Mucosa of stomach (tissue), 1 donor: Measurements from ENCODE around the gene TMC8.
A peak's percentile ranks its signal among the peaks of the same experiment; 100 is the strongest.

Experiments
- H3K27me3 ChIP-seq: one replicate; pipeline ENCODE4 v1.7.0; 2013; ENCODE audit warnings: mild to moderate bottlenecking, low read length; ENCODE audit not compliant: control insufficient read depth, insufficient read depth
- H3K36me3 ChIP-seq: one replicate; pipeline ENCODE4 v1.7.0; 2013; ENCODE audit warnings: low read length; ENCODE audit not compliant: control insufficient read depth, insufficient read depth
- H3K4me1 ChIP-seq: one replicate; pipeline ENCODE4 v1.7.0; 2013; ENCODE audit warnings: mild to moderate bottlenecking, low read length; ENCODE audit not compliant: control insufficient read depth, insufficient read depth
- H3K4me3 ChIP-seq: one replicate; pipeline ENCODE4 v1.7.0; 2013; ENCODE audit warnings: low read length
- H3K9ac ChIP-seq: one replicate; pipeline ENCODE4 v1.7.0; 2013; ENCODE audit warnings: mild to moderate bottlenecking, low read length, moderate library complexity
- H3K9me3 ChIP-seq: one replicate; pipeline ENCODE4 v1.7.0; 2013; ENCODE audit warnings: mild to moderate bottlenecking, low read length, moderate library complexity; ENCODE audit not compliant: control insufficient read depth
- donor health status: Pancreatic carcinoma.

The TMC8 gene

GRCh38 chr17:78174346-78174869, 43.8 kb downstream of the TMC8 start:
- peak overlapping the region; percentile 60 for H3K9ac ChIP-seq

GRCh38 chr17:78174870-78175642, 44.5 kb downstream of the TMC8 start:
- no peaks in the 10 kb centered on the region for H3K27me3 ChIP-seq
- H3K4me1 ChIP-seq: peaks cover 81% of the 10 kb centered on the region
- peak overlapping the region; percentile 60 for H3K9ac ChIP-seq
- peak overlapping the region; percentile 33 for H3K4me3 ChIP-seq
- peaks cover 9% of the 10 kb centered on the region for H3K36me3 ChIP-seq
- H3K9me3 ChIP-seq: no peaks in the 10 kb centered on the region

More at GRCh38 chr17:78174346-78174869, 43.8 kb downstream of the TMC8 start:
- H3K4me3 ChIP-seq: peak overlapping the region; percentile 33
- no peaks in the 10 kb centered on the region for H3K9me3 ChIP-seq
- peaks cover 81% of the 10 kb centered on the region for H3K4me1 ChIP-seq
- peaks cover 9% of the 10 kb centered on the region for H3K36me3 ChIP-seq
- no peaks in the 10 kb centered on the region for H3K27me3 ChIP-seq

- no peak overlapping the region for H3K4me3 ChIP-seq
- peaks cover 8% of the 10 kb centered on the region for H3K36me3 ChIP-seq
- H3K4me1 ChIP-seq: peaks cover 80% of the 10 kb centered on the region
- H3K9ac ChIP-seq: no peak overlapping the region
- H3K27me3 ChIP-seq: no peaks in the 10 kb centered on the region
- no peaks in the 10 kb centered on the region for H3K9me3 ChIP-seq
Measured at GRCh38 chr17:78175643-78175981, 45.0 kb downstream of the TMC8 start.

- no peaks in the 10 kb centered on the region for H3K36me3 ChIP-seq
- no peaks in the 10 kb centered on the region for H3K9me3 ChIP-seq
- no peak overlapping the region for H3K9ac ChIP-seq
- peaks cover 73% of the 10 kb centered on the region for H3K4me1 ChIP-seq
- H3K27me3 ChIP-seq: no peaks in the 10 kb centered on the region
- H3K4me3 ChIP-seq: no peak overlapping the region
Measured at GRCh38 chr17:78176548-78177025, 46.0 kb downstream of the TMC8 start.

- H3K4me1 ChIP-seq: peaks cover 61% of the 10 kb centered on the region
- H3K9ac ChIP-seq: no peak overlapping the region
Measured at GRCh38 chr17:78179372-78179771, 48.8 kb downstream of the TMC8 start.

GRCh38 chr17:78180083-78180482, 49.5 kb downstream of the TMC8 start:
- H3K4me1 ChIP-seq: peaks cover 61% of the 10 kb centered on the region
- H3K9ac ChIP-seq: no peak overlapping the region
- no peaks in the 10 kb centered on the region for H3K27me3 ChIP-seq
- no peak overlapping the region for H3K4me3 ChIP-seq
- H3K36me3 ChIP-seq: no peaks in the 10 kb centered on the region
- no peaks in the 10 kb centered on the region for H3K9me3 ChIP-seq

More at GRCh38 chr17:78179372-78179771, 48.8 kb downstream of the TMC8 start:
- no peaks in the 10 kb centered on the region for H3K9me3 ChIP-seq
- no peak overlapping the region for H3K4me3 ChIP-seq
- H3K27me3 ChIP-seq: no peaks in the 10 kb centered on the region
- no peaks in the 10 kb centered on the region for H3K36me3 ChIP-seq

- Histone ChIP-seq H3K4me3 (no peak overlapping the region), H3K4me1 (peaks cover 61% of the 10 kb centered on the region), H3K9ac (no peak overlapping the region), H3K27me3 (no peaks in the 10 kb centered on the region), H3K36me3 (no peaks in the 10 kb centered on the region), H3K9me3 (no peaks in the 10 kb centered on the region)
Measured at GRCh38 chr17:78180508-78180907, 49.9 kb downstream of the TMC8 start.

GRCh38 chr17:78182504-78182903, 51.9 kb downstream of the TMC8 start:
- Histone ChIP-seq H3K9me3 (no peaks in the 10 kb centered on the region), H3K4me3 (no peak overlapping the region), H3K27me3 (no peaks in the 10 kb centered on the region), H3K9ac (no peak overlapping the region), H3K36me3 (no peaks in the 10 kb centered on the region), H3K4me1 (peaks cover 55% of the 10 kb centered on the region)

- Histone ChIP-seq H3K4me1 (peaks cover 66% of the 10 kb centered on the region), H3K4me3 (no peak overlapping the region), H3K9me3 (no peaks in the 10 kb centered on the region), H3K27me3 (no peaks in the 10 kb centered on the region), H3K36me3 (no peaks in the 10 kb centered on the region), H3K9ac (no peak overlapping the region)
Measured at GRCh38 chr17:78183916-78184315, 53.3 kb downstream of the TMC8 start.

- Histone ChIP-seq H3K27me3 (no peaks in the 10 kb centered on the region), H3K9me3 (no peaks in the 10 kb centered on the region), H3K4me1 (peaks cover 61% of the 10 kb centered on the region), H3K9ac (no peak overlapping the region), H3K4me3 (no peak overlapping the region), H3K36me3 (no peaks in the 10 kb centered on the region)
Measured at GRCh38 chr17:78184351-78184750, 53.8 kb downstream of the TMC8 start.

GRCh38 chr17:78184868-78185267, 54.3 kb downstream of the TMC8 start:
- Histone ChIP-seq H3K4me1 (peaks cover 56% of the 10 kb centered on the region), H3K9ac (no peak overlapping the region), H3K4me3 (no peak overlapping the region), H3K36me3 (no peaks in the 10 kb centered on the region), H3K9me3 (no peaks in the 10 kb centered on the region), H3K27me3 (no peaks in the 10 kb centered on the region)

GRCh38 chr17:78185981-78186691, 55.6 kb downstream of the TMC8 start:
- no peak overlapping the region for H3K4me3 ChIP-seq
- H3K9me3 ChIP-seq: no peaks in the 10 kb centered on the region
- no peak overlapping the region for H3K9ac ChIP-seq
- no peaks in the 10 kb centered on the region for H3K27me3 ChIP-seq
- H3K4me1 ChIP-seq: peaks cover 50% of the 10 kb centered on the region
- peaks cover 5% of the 10 kb centered on the region for H3K36me3 ChIP-seq
